Kidney (tissue), 14 donors: ENCODE data around the gene TMEM44. TPM values are rescaled to one million over a fixed set of nuclear protein-coding genes. Genes with fewer than 3 reads are reported as not detected.
A peak's percentile ranks its signal among the peaks of the same experiment; 100 is the strongest.

Experiments used
- DNase-seq, 5 donors: peaks; one replicate each; pipeline ENCODE4 v3.0.0-alpha.2; 2013 to 2020
- FAIRE-seq: peaks from 2 replicates; lab custom pipeline; 2012; peaks lifted over from hg19 to GRCh38; lab: Jason Lieb, UNC
- H3K27ac ChIP-seq, 2 donors: one replicate each; pipeline ENCODE4 v1.7.0; 2013; ENCODE audit warnings: low read depth in 2 of 2, low read length in 2 of 2, inconsistent platforms in 1 of 2
- H3K27me3 ChIP-seq: one replicate; pipeline ENCODE4 v1.7.1; 2013; ENCODE audit warnings: low read length, inconsistent platforms; ENCODE audit not compliant: control insufficient read depth, insufficient read depth
- H3K36me3 ChIP-seq, 3 donors: one replicate each; pipeline versions ENCODE4 v1.7.0 to v1.7.1; 2013; ENCODE audit warnings: low read length in 3 of 3, control low read depth in 1 of 3, inconsistent platforms in 1 of 3; ENCODE audit not compliant: insufficient read depth in 3 of 3, control insufficient read depth in 2 of 3
- H3K4me1 ChIP-seq, 3 donors: one replicate each; pipeline versions ENCODE4 v1.7.0 to v1.7.1; 2013; ENCODE audit warnings: low read length in 3 of 3, inconsistent platforms in 1 of 3, low read depth in 1 of 3; ENCODE audit not compliant: control insufficient read depth in 2 of 3, insufficient read depth in 2 of 3
- H3K4me3 ChIP-seq, 3 donors: one replicate each; pipeline versions ENCODE4 v1.7.0 to v1.8.1; 2013; ENCODE audit warnings: low read length in 3 of 3, control low read depth in 1 of 3, inconsistent platforms in 1 of 3
- H3K9ac ChIP-seq, 3 donors: one replicate each; pipeline versions ENCODE4 v1.7.0 to v1.7.1; 2013; ENCODE audit warnings: low read length in 3 of 3, control low read depth in 1 of 3, inconsistent platforms in 1 of 3
- H3K9me3 ChIP-seq, 3 donors: one replicate each; pipeline versions ENCODE4 v1.7.0 to v1.7.1; 2013; ENCODE audit warnings: low read length in 3 of 3, control low read depth in 1 of 3, inconsistent platforms in 1 of 3; ENCODE audit not compliant: control insufficient read depth in 2 of 3, insufficient read depth in 1 of 3
- CTCF ChIP-seq: IDR thresholded peaks from 3 replicates; pipeline ENCODE4 v1.5.1; 2012; ENCODE audit warnings: mild to moderate bottlenecking, moderate library complexity, borderline replicate concordance; ENCODE audit not compliant: insufficient read depth; ENCODE audit errors: extremely low read depth
- intact Hi-C: fragments of 100-400 bp; cut with DNase I; formaldehyde crosslinking; loops from one replicate; pipeline ENCODE4 v1.11.1; 2022
- polyA plus RNA-seq: library from polyadenylated mRNA; stranded (reverse); fragments of 350-450 nt; fragmentation: Illumina TruSeq; extraction: RNeasy Lipid Tissue Mini Kit (QIAGEN cat#74804); gene quantifications from one replicate; pipeline ENCODE4 v1.2.3, GENCODE V29; 2014; ENCODE audit warnings: low read depth, low replicate concordance; ENCODE audit not compliant: insufficient read depth
- total RNA-seq: library from RNA; stranded (reverse); fragmentation: NEBNext Ultra II Directional; extraction: Animal tissue kit (Norgen Biotek cat#: 25700); gene quantifications from one replicate; pipeline ENCODE4 v1.2.1, GENCODE V29; 2021
- donor health status: control.
- donor health status: control.
- donor health status: control.
- donor health status: control.
- donor health status: control.
- donor health status: DM: yes; HTN: yes; CAD: no.
- donor health status: Normal renal cell carcinoma (clear cell type).

The TMEM44 gene
- total and polyA plus RNA-seq, 2 donors from 2014 or later, result 7.0 to 15.7 TPM

- intact Hi-C loops, result no loop called here
- Histone ChIP-seq H3K9me3 (no peaks in the 10 kb centered on the region), H3K9ac (no peak overlapping the region), H3K36me3 (no peaks in the 10 kb centered on the region), H3K27me3 (no peaks in the 10 kb centered on the region), H3K4me3 (no peak overlapping the region), H3K27ac (no peak overlapping the region), H3K4me1 (no peaks in the 10 kb centered on the region)
- FAIRE-seq, result no peak
- no peak for TF ChIP-seq CTCF
- DNase-seq, result peak in 2 of 5 donors; percentile 24 to 37
Observed at GRCh38 chr3:194624956-194625355, 8.3 kb downstream of the TMEM44 start.

DNA sequence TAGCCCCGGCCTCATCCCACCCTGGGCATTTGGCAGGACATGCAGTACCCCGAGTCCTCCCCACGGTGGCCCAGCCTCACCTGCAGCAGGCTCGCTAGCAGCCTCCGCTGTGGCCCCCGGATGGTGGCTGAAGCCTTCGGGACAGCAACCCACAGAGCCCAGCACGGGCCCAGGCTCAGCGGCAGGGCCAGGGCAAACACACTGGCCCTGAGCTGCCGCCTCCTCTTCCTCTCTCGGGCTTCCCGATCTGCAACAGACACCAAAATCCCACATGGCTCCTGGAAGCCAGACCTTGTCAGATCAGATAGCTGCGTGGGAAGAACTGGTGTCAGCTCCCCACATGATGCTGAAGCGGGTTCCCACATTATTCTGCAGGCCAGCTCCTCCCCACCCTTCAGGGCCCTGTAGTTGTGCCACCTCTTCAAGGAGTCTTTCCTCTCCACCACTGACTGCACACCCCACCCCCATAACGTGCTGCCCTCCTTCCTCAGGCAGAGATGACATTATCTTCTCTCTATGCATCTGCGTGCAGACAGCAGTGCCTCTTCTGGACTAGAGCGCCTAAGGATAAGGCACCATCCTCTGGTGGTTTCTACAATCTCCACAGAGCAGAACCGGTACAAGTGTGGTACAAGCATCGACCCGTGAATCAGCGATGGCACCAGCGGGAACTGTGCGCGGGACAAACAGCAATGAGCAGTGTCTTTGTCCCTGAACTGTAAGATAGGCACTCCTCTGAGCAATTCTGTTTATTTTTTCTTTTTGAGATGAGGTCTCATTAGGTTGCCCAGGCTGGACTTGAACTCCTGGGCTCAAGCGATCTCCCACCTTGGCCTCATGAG lies 9.5 kb downstream of the TMEM44 start:
- H3K4me3 ChIP-seq, result no peak overlapping the region
- no peaks in the 10 kb centered on the region for H3K36me3 ChIP-seq
- H3K4me1 ChIP-seq, result no peaks in the 10 kb centered on the region
- H3K27ac ChIP-seq, result no peak overlapping the region
- FAIRE-seq, result no peak
- H3K9me3 ChIP-seq, result no peaks in the 10 kb centered on the region
- DNase-seq, result peak in 2 of 5 donors; percentile 40 to 57
- TF ChIP-seq CTCF, result no peak
- H3K27me3 ChIP-seq, result no peaks in the 10 kb centered on the region
- no peak overlapping the region for H3K9ac ChIP-seq
- intact Hi-C loops, result no loop called here

GRCh38 chr3:194622621-194623340 lies 10.4 kb downstream of the TMEM44 start:
- no peaks in the 10 kb centered on the region for H3K9me3 ChIP-seq
- H3K36me3 ChIP-seq, result no peaks in the 10 kb centered on the region
- FAIRE-seq, result no peak
- intact Hi-C loops, result no loop called here
- no peaks in the 10 kb centered on the region for H3K27me3 ChIP-seq
- H3K4me3 ChIP-seq, result no peak overlapping the region
- H3K9ac ChIP-seq, result no peak overlapping the region
- peak in 3 of 5 donors; percentile 29 to 56 (median 39) for DNase-seq
- H3K27ac ChIP-seq, result no peak overlapping the region
- TF ChIP-seq CTCF, result no peak
- H3K4me1 ChIP-seq, result no peaks in the 10 kb centered on the region
